Endothelial cell of umbilical vein (primary cell): ENCODE data around the gene PLIN5. TPM values are rescaled to one million over a fixed set of nuclear protein-coding genes. Genes with fewer than 3 reads are reported as not detected.

Source experiments
- BruUV-seq: library from RNA; stranded (reverse); fragments of 400-500 nt; replicated peaks from 2 replicates; lab custom pipeline; 2021; lab: Mats Ljungman, UMichigan
- CTCF ChIA-PET: fragments of 300-600, 350-600 bp; sonication (Branson Sonifier 250); formaldehyde crosslinking; loops from one replicate; lab custom pipeline; 2021; ENCODE audit warnings: antibody characterized with exemption, inconsistent platforms; lab: Charles Lee
- POLR2A ChIA-PET: fragments of 300-600, 350-600 bp; sonication (Branson Sonifier 250); formaldehyde crosslinking; loops from one replicate; lab custom pipeline; 2021; ENCODE audit warnings: antibody characterized with exemption, inconsistent platforms; lab: Charles Lee
- DNase-seq: peaks from one replicate; pipeline ENCODE4 v3.0.0-alpha.2; 2011; ENCODE audit warnings: low read depth, low spot score
- FAIRE-seq: peaks from 2 replicates; lab custom pipeline; 2011; peaks lifted over from hg19 to GRCh38; lab: Jason Lieb, UNC
- H2AFZ ChIP-seq: 2 replicates; pipeline ENCODE4 v1.6.0; 2012; ENCODE audit warnings: low read depth, low read length, control low read depth, inconsistent platforms
- H3K27ac ChIP-seq: 2 replicates; pipeline ENCODE4 v1.5.1; 2011; ENCODE audit warnings: low read depth, mild to moderate bottlenecking, control low read depth, low read length, moderate library complexity; ENCODE audit not compliant: insufficient read depth
- H3K27me3 ChIP-seq, 2 experiments: 2 replicates each; pipeline versions ENCODE4 v1.6.0 to v1.6.1; 2011; ENCODE audit warnings: low read length in 2 of 2, mixed read lengths in 1 of 2; ENCODE audit not compliant: control insufficient read depth in 2 of 2, insufficient read depth in 2 of 2
- H3K36me3 ChIP-seq, 2 experiments: 2 replicates in 1 of 2; 3 replicates in 1 of 2; pipeline ENCODE4 v1.5.1; 2011; ENCODE audit warnings: low read length in 2 of 2, mild to moderate bottlenecking in 1 of 2, moderate library complexity in 1 of 2; ENCODE audit not compliant: control insufficient read depth in 2 of 2, insufficient read depth in 2 of 2; ENCODE audit errors: extremely low read depth in 1 of 2
- H3K4me1 ChIP-seq: 3 replicates; pipeline ENCODE4 v1.5.1; 2011; ENCODE audit warnings: mild to moderate bottlenecking, low read length; ENCODE audit not compliant: control insufficient read depth, insufficient read depth; ENCODE audit errors: extremely low read depth
- H3K4me2 ChIP-seq: 2 replicates; pipeline ENCODE4 v1.6.1; 2011; ENCODE audit warnings: low read length, control low read depth, mixed read lengths; ENCODE audit not compliant: insufficient read depth
- H3K4me3 ChIP-seq, 3 experiments: fragments of 200-600 bp in 1 of 3; sonication (generic), shearing (Covaris generic) in 1 of 3; replicated peaks in 1 of 3; 2 replicates each; pipeline ENCODE4 v1.5.1; 2011 to 2016; ENCODE audit warnings: control low read depth in 3 of 3, low read length in 3 of 3, mild to moderate bottlenecking in 2 of 3, inconsistent platforms in 1 of 3, low read depth in 1 of 3, moderate library complexity in 1 of 3; ENCODE audit not compliant: insufficient read depth in 1 of 3
- H3K79me2 ChIP-seq: 2 replicates; pipeline ENCODE4 v1.6.0; 2012; ENCODE audit warnings: low read length, inconsistent platforms; ENCODE audit not compliant: control insufficient read depth, insufficient read depth
- H3K9ac ChIP-seq: replicated peaks from 2 replicates; pipeline ENCODE3; 2011; ENCODE audit warnings: low read length, control low read depth; ENCODE audit not compliant: insufficient read depth; ENCODE audit errors: extremely low read depth
- H3K9me1 ChIP-seq: replicated peaks from 3 replicates; pipeline ENCODE4 v1.6.0; 2011; ENCODE audit warnings: mild to moderate bottlenecking, low read length; ENCODE audit not compliant: control insufficient read depth, insufficient read depth; ENCODE audit errors: extremely low read depth
- H3K9me3 ChIP-seq: replicated peaks from 2 replicates; pipeline ENCODE4 v1.5.1; 2012; ENCODE audit warnings: low read length, inconsistent platforms; ENCODE audit not compliant: control insufficient read depth, insufficient read depth
- H4K20me1 ChIP-seq: replicated peaks from 2 replicates; pipeline ENCODE3; 2011; ENCODE audit warnings: mild to moderate bottlenecking, low read length; ENCODE audit not compliant: control insufficient read depth, insufficient read depth; ENCODE audit errors: extremely low read depth
- JUN ChIP-seq: IDR thresholded peaks from 2 replicates; pipeline ENCODE4 v1.6.1; 2011; ENCODE audit warnings: borderline replicate concordance, low read depth; ENCODE audit not compliant: insufficient read length, insufficient read depth
- POLR2A ChIP-seq: IDR thresholded peaks from 2 replicates; pipeline ENCODE4 v1.6.1; 2012; ENCODE audit warnings: low read depth, mild to moderate bottlenecking, control low read depth, low read length
- POLR2AphosphoS5 ChIP-seq: IDR thresholded peaks from 2 replicates; pipeline ENCODE4 v1.6.1; 2012; ENCODE audit warnings: low read depth, mild to moderate bottlenecking, control low read depth, low read length, moderate library complexity; ENCODE audit not compliant: insufficient read depth
- dilution Hi-C: fragments of 300-500 bp; cut with MboI; formaldehyde crosslinking; loops from one replicate; pipeline ENCODE4 v1.15.0; 2019; ENCODE audit warnings: low sequenced_read_pairs; ENCODE audit not compliant: extremely low pct_ligation_motif_present
- intact Hi-C: fragments of 100-400 bp; cut with micrococcal nuclease; formaldehyde crosslinking; loops from one replicate; pipeline ENCODE4 v1.10.0; 2022
- polyA plus RNA-seq, 4 experiments: library from polyadenylated mRNA; depleted of rRNA in 3 of 4; stranded (reverse) in 3 of 4; unstranded in 1 of 4; fragments of >200 nt; gene quantifications; 2 replicates each; pipeline versions ENCODE4 v1.2.1 to v1.2.3, GENCODE V29; 2011 to 2012; ENCODE audit warnings: missing spikeins in 1 of 4
- total RNA-seq: library from RNA; stranded (reverse); gene quantifications from 2 replicates; pipeline ENCODE4 v1.2.3, GENCODE V29; 2021
- TF ChIP-seq, protein P1 (sequence below), 2 donors: IDR thresholded peaks; 1 replicate in 1 of 2; 2 replicates in 1 of 2; pipeline ENCODE4 v1.5.1; 2011; ENCODE audit warnings: low read length in 2 of 2, mild to moderate bottlenecking in 2 of 2, moderate library complexity in 2 of 2, control low read depth in 1 of 2, inconsistent platforms in 1 of 2, low read depth in 1 of 2; ENCODE audit not compliant: insufficient read depth in 1 of 2; ENCODE audit errors: extremely low read depth in 1 of 2

Gene PLIN5
- total and polyA plus RNA-seq, 2 donors (not counting 3 experiments of a cell fraction or from before 2014, with no cell fraction given) = 0.17 to 0.24 TPM

DNA sequence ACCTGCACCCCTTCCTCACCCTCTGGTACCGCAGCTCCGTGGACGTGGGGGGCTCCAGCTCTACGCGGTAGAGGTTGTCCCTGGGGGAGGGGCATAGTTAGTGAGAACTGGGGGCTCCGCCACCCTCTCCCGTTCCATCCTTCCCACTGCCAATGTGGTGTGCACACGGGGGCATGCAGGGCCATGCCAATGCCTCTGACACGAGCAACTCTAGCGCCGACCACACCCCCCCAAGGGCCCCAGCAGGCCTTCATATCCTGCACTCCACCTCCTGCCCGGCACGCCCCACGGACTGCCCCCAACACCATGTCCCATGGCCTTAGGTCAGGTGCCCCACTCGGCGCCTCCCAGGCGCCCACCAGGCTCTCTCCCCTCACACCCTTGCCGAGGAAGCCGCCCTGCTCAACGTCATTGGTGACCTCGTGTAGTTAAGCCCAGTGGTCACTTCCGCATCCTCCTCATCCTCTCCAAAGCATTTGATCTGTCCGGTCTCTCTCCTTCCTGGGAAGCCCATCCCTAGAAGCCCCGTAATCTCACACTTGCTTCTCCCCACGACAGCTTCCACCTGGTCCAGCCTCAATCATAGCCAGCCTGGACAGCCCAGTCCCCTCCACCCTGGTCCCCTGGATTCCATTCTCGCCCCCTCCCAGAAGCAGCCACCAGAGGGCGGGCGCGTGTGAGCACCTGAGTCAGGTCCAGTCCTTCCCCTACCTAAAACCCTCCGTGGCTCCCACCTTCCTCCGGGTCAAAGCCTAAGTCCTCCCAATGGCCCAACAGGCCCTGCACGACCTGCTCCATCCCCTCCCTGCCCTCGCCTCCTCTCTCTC is 22.3 kb upstream of the PLIN5 start:
- Histone ChIP-seq H3K27me3 (no peaks in the 10 kb centered on the region), H3K4me1 (peaks cover 26% of the 10 kb centered on the region), H3K4me3 (peak overlapping the region in 2 of 3 experiments; percentile 15 to 22), H3K27ac (peak overlapping the region; percentile 16), H3K4me2 (peak overlapping the region; percentile 69), H3K9me1 (no peaks in the 10 kb centered on the region), H3K79me2 (peaks cover 6% of the 10 kb centered on the region), H3K9me3 (no peaks in the 10 kb centered on the region), H4K20me1 (no peaks in the 10 kb centered on the region), H3K9ac (no peak overlapping the region), H2AFZ (no peak overlapping the region), H3K36me3 (peaks cover 6 to 33% of the 10 kb centered on the region in 2 experiments)
- dilution Hi-C loops (no loop called here), intact Hi-C loops (loop anchor here (5.0 kb wide), 1 partner anchor 165 kb away; the partner anchor contains the start of gene DPP9)
- CTCF ChIA-PET = interaction anchor here (0.7 to 1.8 kb wide), 7 partner anchors 10 to 79 kb away, joined by 3 to 9 read pairs (median 3); no protein-coding TSS in a partner anchor
- BruUV-seq = no TSS peak
- POLR2A ChIA-PET = no interaction called here
- no peak for TF ChIP-seq POLR2A
- TF ChIP-seq, protein P1, sequence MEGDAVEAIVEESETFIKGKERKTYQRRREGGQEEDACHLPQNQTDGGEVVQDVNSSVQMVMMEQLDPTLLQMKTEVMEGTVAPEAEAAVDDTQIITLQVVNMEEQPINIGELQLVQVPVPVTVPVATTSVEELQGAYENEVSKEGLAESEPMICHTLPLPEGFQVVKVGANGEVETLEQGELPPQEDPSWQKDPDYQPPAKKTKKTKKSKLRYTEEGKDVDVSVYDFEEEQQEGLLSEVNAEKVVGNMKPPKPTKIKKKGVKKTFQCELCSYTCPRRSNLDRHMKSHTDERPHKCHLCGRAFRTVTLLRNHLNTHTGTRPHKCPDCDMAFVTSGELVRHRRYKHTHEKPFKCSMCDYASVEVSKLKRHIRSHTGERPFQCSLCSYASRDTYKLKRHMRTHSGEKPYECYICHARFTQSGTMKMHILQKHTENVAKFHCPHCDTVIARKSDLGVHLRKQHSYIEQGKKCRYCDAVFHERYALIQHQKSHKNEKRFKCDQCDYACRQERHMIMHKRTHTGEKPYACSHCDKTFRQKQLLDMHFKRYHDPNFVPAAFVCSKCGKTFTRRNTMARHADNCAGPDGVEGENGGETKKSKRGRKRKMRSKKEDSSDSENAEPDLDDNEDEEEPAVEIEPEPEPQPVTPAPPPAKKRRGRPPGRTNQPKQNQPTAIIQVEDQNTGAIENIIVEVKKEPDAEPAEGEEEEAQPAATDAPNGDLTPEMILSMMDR (IDR thresholded peaks at IDR 0.05; ENCODE audit: extremely low read depth in 1 of 2, insufficient read depth in 1 of 2, low read depth in 1 of 2, low read length in 2 of 2) = peak; percentile 31 to 36
- no peak for TF ChIP-seq POLR2AphosphoS5
- no peak for TF ChIP-seq JUN
- FAIRE-seq = no peak
- no peak for DNase-seq
